Measurements from ENCODE around the gene CXCR3. TPM values are rescaled to one million over a fixed set of nuclear protein-coding genes. Genes with fewer than 3 reads are reported as not detected.

CXCR3 gene
- total RNA-seq (2016; rRNA removed; fragmentation: Illumina TruSeq; extraction: Trizol), result 0.17 and 0.18 TPM in 2 replicates
- total RNA-seq (2016; cell fraction: cytosol; rRNA removed; fragmentation: Illumina TruSeq; extraction: Trizol; ENCODE audit: low read depth), result 0.18 and 0.20 TPM in 2 replicates
- 0.13 TPM in 1 of 2 replicates, not detected in the other for total RNA-seq (2016; cell fraction: insoluble cytoplasmic fraction; rRNA removed; fragmentation: Illumina TruSeq; extraction: Trizol)
- total RNA-seq (2016; cell fraction: membrane; rRNA removed; fragmentation: Illumina TruSeq; extraction: Trizol), result 0.10 and 0.15 TPM in 2 replicates
- total RNA-seq (2016; cell fraction: nucleus; rRNA removed; fragmentation: Illumina TruSeq; extraction: Trizol), result 0.22 and 0.37 TPM in 2 replicates
- not detected in 2 replicates for polyA plus RNA-seq (2011; rRNA removed)
- not detected in 2 replicates for polyA plus RNA-seq (2011; cell fraction: cytosol; rRNA removed)
- 0.07 TPM in 1 of 2 replicates, not detected in the other for polyA plus RNA-seq (2011; cell fraction: nucleus; rRNA removed)
- not detected in 2 replicates for polyA plus RNA-seq (2012)
- 0.08 and 0.09 TPM in 2 replicates for polyA plus RNA-seq (2016; cell fraction: cytosol; fragmentation: Illumina TruSeq; extraction: Trizol; ENCODE audit: low read depth)
- 0.32 TPM in 1 of 2 replicates, not detected in the other for polyA plus RNA-seq (2016; cell fraction: insoluble cytoplasmic fraction; fragmentation: Illumina TruSeq; extraction: Trizol; ENCODE audit: low read depth)
- 0.15 and 0.27 TPM in 2 replicates for polyA plus RNA-seq (2016; cell fraction: membrane; fragmentation: Illumina TruSeq; extraction: Trizol; ENCODE audit: low read depth)
- polyA plus RNA-seq (2016; cell fraction: nucleus; fragmentation: Illumina TruSeq; extraction: Trizol; ENCODE audit: insufficient read depth, low read depth), result 0.28 and 0.29 TPM in 2 replicates
- polyA minus RNA-seq (2011; rRNA and poly(A)+ RNA removed; ENCODE audit: low replicate concordance), result 0.30 TPM in 1 of 2 replicates, not detected in the other
- polyA minus RNA-seq (2011; cell fraction: cytosol; rRNA and poly(A)+ RNA removed), result not detected in 2 replicates
- polyA minus RNA-seq (2011; cell fraction: nucleus; rRNA and poly(A)+ RNA removed), result not detected in 2 replicates
- percentile 24 among the genes with signal in this experiment for Bru-seq, nascent RNA
- percentile 23 among the genes with signal in this experiment for BruChase-seq, experiment 1, labeled RNA remaining after a 6-hour chase
- BruChase-seq, experiment 2, labeled RNA remaining after a 2-hour chase, result percentile 16 among the genes with signal in this experiment
- long read RNA-seq, experiment 1, result 0 reads
- long read RNA-seq, experiment 2, partial matches to known transcripts, result 2 of 2 reads
- long read RNA-seq, experiment 2, other reads (novel, unspliced or antisense), result 0 of 2 reads

GRCh38 chrX:71618303-71618721 lies at the start of gene CXCR3:
Gene CXCR3 (minus strand): TSS chrX:71618511. CDS start chrX:71618449, 62 bp downstream.
- intact Hi-C loops (cut with micrococcal nuclease; ENCODE audit: unreplicated experiment) (no loop called here), in situ Hi-C loops (cut with HindIII; ENCODE audit: extremely low pct_ligation_motif_present, low pct_unique_long_range_greater_than_20kb) (no loop called here)
- H4K20me1 ChIP-seq (ENCODE audit: insufficient read depth, low read length), result no peaks in the 10 kb centered on the region
- H3K36me3 ChIP-seq (replicated peaks in 1 of 2; ENCODE audit: control insufficient read depth in 1 of 2, insufficient read depth in 2 of 2, low read length in 2 of 2), result no peaks in the 10 kb centered on the region
- WGBS (ENCODE audit: low lambda C conversion rate), result no CpG with 5 or more reads among the region's 4 CpGs
- H3K4me2 ChIP-seq (ENCODE audit: low read depth, low read length), result peak within 1 kb of the TSS; percentile 88
- no TSS peak for BruUV-seq (replicated peaks)
- H3K4me3 ChIP-seq (replicated peaks in 1 of 3; ENCODE audit: insufficient read depth in 1 of 3, low read depth in 2 of 3, low read length in 3 of 3), result peak within 1 kb of the TSS; percentile 38 to 66 (median 45); a peak in 5 of 6 replicates
- no peaks in the 10 kb centered on the region for H3K27me3 ChIP-seq (ENCODE audit: control insufficient read depth in 1 of 2, insufficient read depth in 2 of 2, low read length in 2 of 2)
- POLR2A ChIA-PET, result interaction anchor here (0.5 kb wide), 1 partner anchor 1184 kb away, joined by 4 read pairs; no protein-coding TSS in a partner anchor
- no peaks in the 10 kb centered on the region for H3K9me3 ChIP-seq (ENCODE audit: low read length)
- CTCF ChIA-PET (ENCODE audit: low intra/inter-chr PET ratio, low total read pairs), result no interaction called here
- no peak within 1 kb of the TSS for H2AFZ ChIP-seq (ENCODE audit: low read length)
- peak within 1 kb of the TSS; percentile 36; the same call in 1 of the 2 replicates for H3K9ac ChIP-seq (ENCODE audit: insufficient read depth, low read depth, low read length)
- ATAC-seq (no peak), FAIRE-seq (no peak), DNase-seq (ENCODE audit: low spot score) (no peak)
- H3K79me2 ChIP-seq (ENCODE audit: insufficient read depth, low read length), result no peaks in the 10 kb centered on the region
- no peak within 1 kb of the TSS for H3K27ac ChIP-seq (ENCODE audit: extremely low read length, insufficient read depth, low read length)
- H3K4me1 ChIP-seq (ENCODE audit: insufficient read depth, low read length), result peaks cover 21% of the 10 kb centered on the region
- no peak for TF ChIP-seq ZNF10 (CRISPR knock-in tag; IDR thresholded peaks at IDR 0.05; ENCODE audit: borderline replicate concordance, low read depth)
- no peak for TF ChIP-seq PCBP2 (optimal IDR thresholded peaks at IDR 0.05; ENCODE audit: low read depth, low read length, poor library complexity, severe bottlenecking)
- TF ChIP-seq, protein P1, sequence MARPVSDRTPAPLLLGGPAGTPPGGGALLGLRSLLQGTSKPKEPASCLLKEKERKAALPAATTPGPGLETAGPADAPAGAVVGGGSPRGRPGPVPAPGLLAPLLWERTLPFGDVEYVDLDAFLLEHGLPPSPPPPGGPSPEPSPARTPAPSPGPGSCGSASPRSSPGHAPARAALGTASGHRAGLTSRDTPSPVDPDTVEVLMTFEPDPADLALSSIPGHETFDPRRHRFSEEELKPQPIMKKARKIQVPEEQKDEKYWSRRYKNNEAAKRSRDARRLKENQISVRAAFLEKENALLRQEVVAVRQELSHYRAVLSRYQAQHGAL (CRISPR knock-in tag; IDR thresholded peaks at IDR 0.05; ENCODE audit: not compliant biosample characterization), result no peak
- no peak for TF ChIP-seq ZNF205 (CRISPR knock-in tag; IDR thresholded peaks at IDR 0.05)
- no peak for TF ChIP-seq PLRG1 (conservative IDR thresholded peaks at IDR 0.05)
- TF ChIP-seq MAX (IDR thresholded peaks at IDR 0.05), result no peak
- no peak for TF ChIP-seq CAMTA2 (CRISPR knock-in tag; IDR thresholded peaks at IDR 0.05; ENCODE audit: borderline replicate concordance)
- TF ChIP-seq PBX2 (CRISPR knock-in tag; IDR thresholded peaks at IDR 0.05), result no peak
- no peak for TF ChIP-seq ISX (CRISPR knock-in tag; conservative IDR thresholded peaks at IDR 0.05)
- TF ChIP-seq ZNF674 (CRISPR knock-in tag; IDR thresholded peaks at IDR 0.05; ENCODE audit: low read depth), result no peak
- TF ChIP-seq, protein P2, sequence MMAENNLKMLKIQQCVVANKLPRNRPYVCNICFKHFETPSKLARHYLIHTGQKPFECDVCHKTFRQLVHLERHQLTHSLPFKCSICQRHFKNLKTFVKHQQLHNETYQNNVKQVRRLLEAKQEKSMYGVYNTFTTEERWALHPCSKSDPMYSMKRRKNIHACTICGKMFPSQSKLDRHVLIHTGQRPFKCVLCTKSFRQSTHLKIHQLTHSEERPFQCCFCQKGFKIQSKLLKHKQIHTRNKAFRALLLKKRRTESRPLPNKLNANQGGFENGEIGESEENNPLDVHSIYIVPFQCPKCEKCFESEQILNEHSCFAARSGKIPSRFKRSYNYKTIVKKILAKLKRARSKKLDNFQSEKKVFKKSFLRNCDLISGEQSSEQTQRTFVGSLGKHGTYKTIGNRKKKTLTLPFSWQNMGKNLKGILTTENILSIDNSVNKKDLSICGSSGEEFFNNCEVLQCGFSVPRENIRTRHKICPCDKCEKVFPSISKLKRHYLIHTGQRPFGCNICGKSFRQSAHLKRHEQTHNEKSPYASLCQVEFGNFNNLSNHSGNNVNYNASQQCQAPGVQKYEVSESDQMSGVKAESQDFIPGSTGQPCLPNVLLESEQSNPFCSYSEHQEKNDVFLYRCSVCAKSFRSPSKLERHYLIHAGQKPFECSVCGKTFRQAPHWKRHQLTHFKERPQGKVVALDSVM (CRISPR knock-in tag; IDR thresholded peaks at IDR 0.05), result no peak
- TF ChIP-seq SMAD9 (CRISPR knock-in tag; IDR thresholded peaks at IDR 0.05), result no peak
- TF ChIP-seq ZNF24 (IDR thresholded peaks at IDR 0.05), result no peak
- TF ChIP-seq ARID2 (CRISPR knock-in tag; IDR thresholded peaks at IDR 0.05; ENCODE audit: borderline replicate concordance), result no peak
- TF ChIP-seq SNAPC2 (CRISPR knock-in tag; IDR thresholded peaks at IDR 0.05), result no peak

Measured in HepG2 (cell line).